ENCODE measurements around the gene KANSL1. TPM values are rescaled to one million over a fixed set of nuclear protein-coding genes. Genes with fewer than 3 reads are reported as not detected.

Gene KANSL1
- total and polyA plus RNA-seq, 9 of the 15 experiments (the other 6 are each of a cell fraction or from before 2014, with no cell fraction given): 3.6 to 55.4 (median 31.8) TPM

- TF ChIP-seq, protein P1, sequence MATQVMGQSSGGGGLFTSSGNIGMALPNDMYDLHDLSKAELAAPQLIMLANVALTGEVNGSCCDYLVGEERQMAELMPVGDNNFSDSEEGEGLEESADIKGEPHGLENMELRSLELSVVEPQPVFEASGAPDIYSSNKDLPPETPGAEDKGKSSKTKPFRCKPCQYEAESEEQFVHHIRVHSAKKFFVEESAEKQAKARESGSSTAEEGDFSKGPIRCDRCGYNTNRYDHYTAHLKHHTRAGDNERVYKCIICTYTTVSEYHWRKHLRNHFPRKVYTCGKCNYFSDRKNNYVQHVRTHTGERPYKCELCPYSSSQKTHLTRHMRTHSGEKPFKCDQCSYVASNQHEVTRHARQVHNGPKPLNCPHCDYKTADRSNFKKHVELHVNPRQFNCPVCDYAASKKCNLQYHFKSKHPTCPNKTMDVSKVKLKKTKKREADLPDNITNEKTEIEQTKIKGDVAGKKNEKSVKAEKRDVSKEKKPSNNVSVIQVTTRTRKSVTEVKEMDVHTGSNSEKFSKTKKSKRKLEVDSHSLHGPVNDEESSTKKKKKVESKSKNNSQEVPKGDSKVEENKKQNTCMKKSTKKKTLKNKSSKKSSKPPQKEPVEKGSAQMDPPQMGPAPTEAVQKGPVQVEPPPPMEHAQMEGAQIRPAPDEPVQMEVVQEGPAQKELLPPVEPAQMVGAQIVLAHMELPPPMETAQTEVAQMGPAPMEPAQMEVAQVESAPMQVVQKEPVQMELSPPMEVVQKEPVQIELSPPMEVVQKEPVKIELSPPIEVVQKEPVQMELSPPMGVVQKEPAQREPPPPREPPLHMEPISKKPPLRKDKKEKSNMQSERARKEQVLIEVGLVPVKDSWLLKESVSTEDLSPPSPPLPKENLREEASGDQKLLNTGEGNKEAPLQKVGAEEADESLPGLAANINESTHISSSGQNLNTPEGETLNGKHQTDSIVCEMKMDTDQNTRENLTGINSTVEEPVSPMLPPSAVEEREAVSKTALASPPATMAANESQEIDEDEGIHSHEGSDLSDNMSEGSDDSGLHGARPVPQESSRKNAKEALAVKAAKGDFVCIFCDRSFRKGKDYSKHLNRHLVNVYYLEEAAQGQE (IDR thresholded peaks at IDR 0.05; ENCODE audit: borderline replicate concordance): peak; percentile 76
- TF ChIP-seq, protein P1 (CRISPR knock-in tag; IDR thresholded peaks at IDR 0.05; ENCODE audit: low read depth): no peak
- TF ChIP-seq CTCF (IDR thresholded peaks at IDR 0.05 in 2 of 3, conservative IDR thresholded peaks at IDR 0.05 in 1 of 3; ENCODE audit: insufficient read depth in 2 of 3, low read depth in 1 of 3, low read length in 3 of 3): peak; percentile 88 to 91 (median 91)
- no peak for TF ChIP-seq HBP1 (CRISPR knock-in tag; IDR thresholded peaks at IDR 0.05)
- TF ChIP-seq EWSR1 (IDR thresholded peaks at IDR 0.05; ENCODE audit: borderline replicate concordance, low read depth, partially characterized antibody): no peak
- no peak for TF ChIP-seq ZNF212 (CRISPR knock-in tag; IDR thresholded peaks at IDR 0.05)
- TF ChIP-seq MIER1 (IDR thresholded peaks at IDR 0.05; ENCODE audit: low read depth): no peak
These were observed 190.8 kb downstream of the KANSL1 start (continued) for GRCh38 chr17:46002311-46002972.

Data from K562 (cell line).